ENCODE data around the gene NXPE4. TPM values are rescaled to one million over a fixed set of nuclear protein-coding genes. Genes with fewer than 3 reads are reported as not detected.
"Not testable (repeated sequence)": the region's sequence is repeated elsewhere in the genome, so short reads cannot be mapped to it uniquely, and the experiment has no call there.

The NXPE4 gene
- not detected for total RNA-seq

DNA sequence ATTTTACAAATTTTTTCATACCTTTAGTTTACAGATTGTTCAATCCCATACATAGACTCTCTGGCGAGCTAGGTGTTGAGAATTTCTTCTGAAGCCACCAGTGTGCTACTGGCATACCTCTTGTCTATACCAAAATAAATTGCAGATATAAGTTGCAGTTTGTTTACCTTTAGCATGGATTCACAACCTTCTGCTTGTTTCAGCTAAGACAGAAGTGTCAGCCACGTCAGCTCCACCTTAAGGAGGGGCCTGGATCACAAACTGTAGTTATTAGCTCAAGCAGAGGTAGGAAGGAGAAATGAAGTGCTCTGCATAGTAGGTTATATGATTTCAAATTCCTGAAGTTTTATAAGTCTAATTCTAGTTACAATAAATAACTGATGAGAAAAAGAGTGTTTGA, at the start of gene NXPE4:
NXPE4 (minus strand) TSS at position 216 of the 400 bp plus-strand sequence. CDS start 1,027 bp downstream, outside the sequence.
- H3K27me3 ChIP-seq = no peaks in the 10 kb centered on the region
- intact Hi-C loops (cut with DNase I) = no loop called here
- no peaks in the 10 kb centered on the region for H3K36me3 ChIP-seq
- no peak within 1 kb of the TSS for H3K27ac ChIP-seq
- DNase-seq (ENCODE audit: extremely low spot score in 2 of 2) = no peak
- no peaks in the 10 kb centered on the region for H3K4me1 ChIP-seq
- TF ChIP-seq, protein P1, sequence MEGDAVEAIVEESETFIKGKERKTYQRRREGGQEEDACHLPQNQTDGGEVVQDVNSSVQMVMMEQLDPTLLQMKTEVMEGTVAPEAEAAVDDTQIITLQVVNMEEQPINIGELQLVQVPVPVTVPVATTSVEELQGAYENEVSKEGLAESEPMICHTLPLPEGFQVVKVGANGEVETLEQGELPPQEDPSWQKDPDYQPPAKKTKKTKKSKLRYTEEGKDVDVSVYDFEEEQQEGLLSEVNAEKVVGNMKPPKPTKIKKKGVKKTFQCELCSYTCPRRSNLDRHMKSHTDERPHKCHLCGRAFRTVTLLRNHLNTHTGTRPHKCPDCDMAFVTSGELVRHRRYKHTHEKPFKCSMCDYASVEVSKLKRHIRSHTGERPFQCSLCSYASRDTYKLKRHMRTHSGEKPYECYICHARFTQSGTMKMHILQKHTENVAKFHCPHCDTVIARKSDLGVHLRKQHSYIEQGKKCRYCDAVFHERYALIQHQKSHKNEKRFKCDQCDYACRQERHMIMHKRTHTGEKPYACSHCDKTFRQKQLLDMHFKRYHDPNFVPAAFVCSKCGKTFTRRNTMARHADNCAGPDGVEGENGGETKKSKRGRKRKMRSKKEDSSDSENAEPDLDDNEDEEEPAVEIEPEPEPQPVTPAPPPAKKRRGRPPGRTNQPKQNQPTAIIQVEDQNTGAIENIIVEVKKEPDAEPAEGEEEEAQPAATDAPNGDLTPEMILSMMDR (IDR thresholded peaks at IDR 0.05) = no peak
- TF ChIP-seq POLR2AphosphoS5 (IDR thresholded peaks at IDR 0.05; ENCODE audit: insufficient read depth in 1 of 2, low read depth in 1 of 2) (no peak), POLR2A (IDR thresholded peaks at IDR 0.05) (no peak)
- no peaks in the 10 kb centered on the region for H3K9me3 ChIP-seq
- no peak within 1 kb of the TSS for H3K4me3 ChIP-seq

DNA sequence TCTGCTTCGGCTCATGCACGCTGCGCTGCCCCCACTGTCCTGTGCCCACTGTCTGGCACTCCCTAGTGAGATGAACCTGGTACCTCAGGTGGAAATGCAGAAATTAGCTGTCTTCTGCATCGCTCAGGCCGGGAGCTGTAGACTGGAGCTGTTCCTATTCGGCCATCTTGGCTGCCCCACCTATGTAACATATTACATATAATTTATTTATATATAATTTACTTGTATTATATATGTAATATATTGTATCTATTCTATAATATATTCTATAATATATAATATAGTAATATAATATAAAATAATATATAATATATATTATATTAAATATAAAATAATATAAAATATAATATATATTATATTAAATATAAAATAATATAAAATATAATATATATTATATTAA, 43.9 kb upstream of the NXPE4 start:
- intact Hi-C loops (cut with DNase I); H3K27ac ChIP-seq; H3K27me3 ChIP-seq; H3K36me3 ChIP-seq; H3K4me3 ChIP-seq; H3K9me3 ChIP-seq; DNase-seq (ENCODE audit: extremely low spot score in 2 of 2); H3K4me1 ChIP-seq: not testable (repeated sequence)

DNA sequence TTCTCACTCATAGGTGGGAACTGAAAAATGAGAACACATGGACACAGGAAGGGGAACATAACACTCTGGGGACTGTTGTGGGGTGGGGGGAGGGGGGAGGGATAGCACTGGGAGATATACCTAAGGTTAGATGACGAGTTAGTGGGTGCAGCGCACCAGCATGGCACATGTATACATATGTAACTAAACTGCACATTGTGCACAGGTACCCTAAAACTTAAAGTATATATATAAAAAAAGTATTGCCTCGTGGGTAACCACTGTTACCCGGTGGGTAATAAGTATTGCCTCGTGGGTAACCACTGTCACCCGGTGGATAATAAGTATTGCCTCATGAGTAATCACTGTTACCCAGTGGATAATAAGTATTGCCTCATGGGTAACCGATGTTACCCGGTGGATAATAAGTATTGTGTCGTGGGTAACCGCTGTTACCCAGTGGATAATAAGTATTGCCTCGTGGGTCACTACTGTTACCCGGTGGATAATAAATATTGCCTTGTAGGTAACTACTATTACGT, 35.9 kb upstream of the NXPE4 start:
- H3K27me3 ChIP-seq; H3K27ac ChIP-seq; H3K4me3 ChIP-seq; H3K4me1 ChIP-seq; H3K36me3 ChIP-seq; intact Hi-C loops (cut with DNase I); H3K9me3 ChIP-seq: not testable (repeated sequence)
- DNase-seq (ENCODE audit: extremely low spot score in 2 of 2) = peak in 1 of 2 donors; percentile 27

DNA sequence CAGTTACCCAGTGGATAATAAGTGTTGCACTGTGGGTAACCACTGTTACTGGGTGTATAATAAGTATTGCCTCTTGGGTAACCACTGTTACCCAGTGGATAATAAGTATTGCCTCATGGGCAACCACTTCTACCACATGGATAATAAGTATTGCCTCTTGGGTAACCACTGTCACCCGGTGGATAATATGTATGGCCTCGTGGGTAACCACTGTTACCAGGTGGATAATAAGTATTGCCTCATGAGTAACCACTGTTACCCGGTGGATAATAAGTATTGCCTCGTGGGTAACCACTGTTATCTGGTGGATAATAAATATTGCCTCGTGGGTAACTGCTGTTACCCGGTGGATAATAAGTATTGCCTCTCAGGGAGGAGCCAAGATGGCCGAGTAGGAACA, 29.7 kb upstream of the NXPE4 start:
- Histone ChIP-seq H3K4me1 (no peaks in the 10 kb centered on the region), H3K36me3 (no peaks in the 10 kb centered on the region), H3K27me3 (no peaks in the 10 kb centered on the region), H3K27ac (no peak overlapping the region), H3K9me3 (no peaks in the 10 kb centered on the region), H3K4me3 (no peak overlapping the region)
- peak in 1 of 2 donors; percentile 16 for DNase-seq (ENCODE audit: extremely low spot score in 2 of 2)
- TF ChIP-seq POLR2A (IDR thresholded peaks at IDR 0.05) = no peak
- no peak for TF ChIP-seq POLR2AphosphoS5 (IDR thresholded peaks at IDR 0.05; ENCODE audit: insufficient read depth in 1 of 2, low read depth in 1 of 2)
- intact Hi-C loops (cut with DNase I) = no loop called here

DNA sequence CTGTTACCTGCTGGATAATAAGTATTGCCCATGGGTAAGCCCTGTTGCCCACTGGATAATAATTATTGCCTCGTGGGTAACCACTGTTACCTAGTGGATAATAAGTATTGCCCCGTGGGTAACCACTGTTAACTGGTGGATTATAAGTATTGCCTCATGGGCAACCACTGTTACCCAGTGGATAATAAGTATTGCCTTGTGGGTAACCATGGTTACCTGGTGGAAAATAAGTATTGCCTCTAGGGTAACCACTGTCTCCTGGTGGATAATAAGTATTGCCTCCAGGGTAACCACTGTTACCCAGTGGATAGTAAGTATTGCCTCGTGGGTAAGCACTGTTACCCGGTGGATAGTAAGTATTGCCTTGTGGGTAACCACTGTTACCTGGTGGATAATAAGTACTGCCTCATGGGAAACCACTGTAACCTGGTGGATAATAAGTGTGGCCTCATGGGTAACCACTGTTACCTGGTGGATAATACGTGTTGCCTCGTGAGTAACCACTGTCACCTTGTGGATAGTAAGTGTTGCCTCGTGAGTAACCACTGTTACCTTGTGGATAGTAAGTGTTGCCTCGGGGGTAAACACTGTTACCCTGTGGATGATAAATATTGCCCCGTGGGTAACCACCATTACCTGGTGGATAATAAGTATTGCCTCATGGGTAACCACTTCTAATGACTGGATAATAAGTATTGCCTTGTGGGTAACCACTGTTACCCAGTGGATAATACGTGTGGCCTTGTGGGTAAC, 29.0 kb upstream of the NXPE4 start:
- intact Hi-C loops (cut with DNase I) = no loop called here
- Histone ChIP-seq H3K4me3 (no peak overlapping the region), H3K4me1 (no peaks in the 10 kb centered on the region), H3K36me3 (no peaks in the 10 kb centered on the region), H3K27me3 (no peaks in the 10 kb centered on the region), H3K9me3 (no peaks in the 10 kb centered on the region), H3K27ac (no peak overlapping the region)
- DNase-seq (ENCODE audit: extremely low spot score in 2 of 2) = peak in 1 of 2 donors; percentile 27
- no peak for TF ChIP-seq POLR2AphosphoS5 (IDR thresholded peaks at IDR 0.05; ENCODE audit: insufficient read depth in 1 of 2, low read depth in 1 of 2)
- TF ChIP-seq POLR2A (IDR thresholded peaks at IDR 0.05) = no peak
- TF ChIP-seq, protein P1 (IDR thresholded peaks at IDR 0.05) = no peak

DNA sequence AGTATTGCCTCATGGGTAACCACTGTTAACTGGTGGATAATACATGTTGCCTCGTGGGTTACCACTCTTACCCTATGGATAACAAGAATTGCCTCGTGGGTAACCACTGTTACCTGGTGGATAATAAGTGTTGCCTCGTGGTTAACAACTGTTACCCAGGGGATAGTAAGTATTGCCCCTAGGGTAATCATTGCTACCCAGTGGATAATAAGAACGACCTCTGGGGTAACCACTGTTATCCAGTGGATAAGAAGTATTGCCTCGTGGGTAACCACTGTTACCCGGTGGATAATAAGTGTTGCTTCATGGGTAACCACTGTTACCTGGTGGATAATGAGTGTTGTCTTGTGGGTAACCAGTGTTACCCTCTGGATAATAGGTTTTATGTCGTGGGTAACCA, 28.1 kb upstream of the NXPE4 start:
- no peaks in the 10 kb centered on the region for H3K4me1 ChIP-seq
- H3K9me3 ChIP-seq = no peaks in the 10 kb centered on the region
- no peak overlapping the region for H3K27ac ChIP-seq
- TF ChIP-seq, protein P1 (IDR thresholded peaks at IDR 0.05) = no peak
- TF ChIP-seq POLR2A (IDR thresholded peaks at IDR 0.05) (no peak), POLR2AphosphoS5 (IDR thresholded peaks at IDR 0.05; ENCODE audit: insufficient read depth in 1 of 2, low read depth in 1 of 2) (no peak)
- H3K36me3 ChIP-seq = no peaks in the 10 kb centered on the region
- peak in 1 of 2 donors; percentile 25 for DNase-seq (ENCODE audit: extremely low spot score in 2 of 2)
- no peaks in the 10 kb centered on the region for H3K27me3 ChIP-seq
- intact Hi-C loops (cut with DNase I) = no loop called here
- H3K4me3 ChIP-seq = no peak overlapping the region

All from vagina (tissue), 2 donors.